NCI-H2196 (cell line): ENCODE data around the gene G0S2.

Source experiments
- DNase-seq: peaks from one replicate; lab custom pipeline; 2025; ENCODE audit not compliant: unreplicated experiment; lab: John Stamatoyannopoulos, UW

G0S2 gene

DNA sequence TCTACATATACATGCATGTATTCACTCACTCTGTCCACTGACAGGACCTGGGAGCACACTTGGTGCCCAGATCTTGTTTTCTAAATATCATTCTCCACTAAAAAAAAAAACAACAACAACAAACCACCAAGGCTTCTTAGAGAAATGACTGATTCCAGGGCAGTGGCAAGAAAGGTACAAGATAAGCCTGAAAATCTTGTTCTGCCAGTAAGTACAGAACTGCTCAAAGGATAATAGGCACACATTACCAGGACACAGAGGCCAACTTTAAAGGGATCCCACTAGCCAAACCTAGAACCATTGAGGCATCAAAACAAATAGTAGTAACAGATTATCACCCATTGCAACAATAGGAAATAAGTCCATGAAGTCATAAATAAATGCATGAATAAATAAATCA lies 40.1 kb downstream of the G0S2 start:
- DNase-seq: no peak

DNA sequence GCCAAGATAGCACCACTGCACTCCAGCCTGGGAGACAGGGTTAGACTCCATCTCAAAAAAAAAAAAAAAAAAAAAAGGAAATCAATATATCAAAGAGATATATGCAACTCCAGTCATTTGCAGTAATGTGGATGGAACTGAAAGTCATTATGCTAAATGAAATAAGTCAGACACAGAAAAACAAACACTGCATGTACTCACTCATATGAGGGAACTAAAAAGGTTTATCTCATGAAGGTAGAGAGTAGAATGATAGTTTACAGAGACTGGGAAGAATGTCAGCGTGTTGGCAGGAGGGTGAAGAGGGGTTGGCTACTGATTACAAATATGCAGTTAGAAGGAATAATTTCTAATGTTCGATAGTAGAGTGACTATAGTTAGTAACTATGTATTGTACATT lies 42.6 kb downstream of the G0S2 start:
- no peak for DNase-seq

DNA sequence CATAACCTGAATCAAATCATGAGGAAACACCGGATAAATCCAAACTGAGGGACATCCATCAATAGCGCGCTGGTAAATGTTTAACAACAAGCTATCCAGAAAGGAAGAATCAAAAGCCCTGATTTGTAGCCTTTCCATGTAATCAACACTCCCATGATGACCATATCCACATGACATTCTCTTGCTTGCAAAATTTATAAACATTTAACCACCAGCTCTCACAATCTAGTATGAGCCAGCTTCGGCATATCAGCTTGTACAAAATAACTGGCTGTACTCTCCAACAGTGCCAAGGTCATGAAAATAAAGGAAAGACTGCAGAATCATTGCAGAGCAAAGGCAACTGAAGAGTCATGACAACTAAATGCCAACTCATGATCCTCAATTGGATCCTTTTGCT lies 45.1 kb downstream of the G0S2 start:
- no peak for DNase-seq

DNA sequence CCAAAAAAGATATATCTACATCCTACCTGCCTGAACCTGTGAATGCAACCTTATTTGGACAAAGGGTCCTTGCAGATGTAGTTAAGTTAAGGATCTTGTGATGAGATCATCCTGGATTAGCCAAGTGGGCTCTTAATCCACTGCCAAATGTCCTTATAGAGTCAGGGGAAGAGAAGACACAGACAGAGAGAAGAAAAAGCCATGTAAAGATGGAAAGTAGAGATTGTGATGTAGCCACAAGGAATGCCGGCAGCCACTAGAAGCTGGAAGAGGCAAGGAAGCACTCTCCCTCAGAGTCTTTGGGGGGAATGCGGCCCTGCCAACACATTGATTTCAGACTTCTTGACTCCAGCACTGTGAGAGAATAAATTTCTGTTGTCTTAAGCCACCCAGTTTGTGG lies 45.6 kb downstream of the G0S2 start:
- no peak for DNase-seq

DNA sequence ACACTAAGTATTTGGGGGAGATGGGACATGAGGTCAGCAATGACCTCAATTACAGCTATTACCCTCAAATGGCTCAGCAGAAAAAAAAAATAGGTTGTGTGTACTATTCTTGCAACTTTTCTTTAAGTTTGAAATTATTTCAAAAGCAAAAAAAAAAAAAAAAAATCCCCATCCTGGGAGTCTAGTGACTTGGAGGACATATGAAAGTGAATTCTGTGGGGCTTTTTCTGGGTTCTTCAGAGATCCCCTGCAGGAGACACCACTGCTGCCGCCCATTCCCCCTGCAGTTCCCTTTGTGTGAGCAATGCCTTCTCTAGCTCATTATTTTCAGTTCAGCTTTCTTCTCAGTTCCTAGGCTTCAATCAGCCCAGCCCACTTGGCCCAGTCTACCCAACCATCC lies 46.1 kb downstream of the G0S2 start:
- DNase-seq: no peak

DNA sequence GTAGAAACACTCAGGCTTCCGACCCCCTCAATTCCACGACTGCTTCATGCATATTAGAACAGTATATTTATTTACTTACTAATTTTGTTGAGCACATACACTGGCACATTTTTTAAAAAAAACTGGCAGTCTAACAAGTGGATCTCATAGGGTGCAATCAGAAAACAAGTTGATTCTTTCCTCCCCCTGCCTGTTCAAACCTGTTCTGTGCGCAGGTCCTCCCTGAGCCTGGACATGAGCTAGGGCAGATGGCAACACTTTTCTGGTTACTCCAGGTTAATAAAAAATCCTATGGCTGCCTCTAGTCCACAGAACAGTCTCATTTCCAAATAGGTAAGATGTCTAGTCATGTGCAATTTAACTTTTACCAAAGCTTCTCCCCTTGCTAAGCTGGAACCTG lies 48.1 kb downstream of the G0S2 start:
- no peak for DNase-seq

DNA sequence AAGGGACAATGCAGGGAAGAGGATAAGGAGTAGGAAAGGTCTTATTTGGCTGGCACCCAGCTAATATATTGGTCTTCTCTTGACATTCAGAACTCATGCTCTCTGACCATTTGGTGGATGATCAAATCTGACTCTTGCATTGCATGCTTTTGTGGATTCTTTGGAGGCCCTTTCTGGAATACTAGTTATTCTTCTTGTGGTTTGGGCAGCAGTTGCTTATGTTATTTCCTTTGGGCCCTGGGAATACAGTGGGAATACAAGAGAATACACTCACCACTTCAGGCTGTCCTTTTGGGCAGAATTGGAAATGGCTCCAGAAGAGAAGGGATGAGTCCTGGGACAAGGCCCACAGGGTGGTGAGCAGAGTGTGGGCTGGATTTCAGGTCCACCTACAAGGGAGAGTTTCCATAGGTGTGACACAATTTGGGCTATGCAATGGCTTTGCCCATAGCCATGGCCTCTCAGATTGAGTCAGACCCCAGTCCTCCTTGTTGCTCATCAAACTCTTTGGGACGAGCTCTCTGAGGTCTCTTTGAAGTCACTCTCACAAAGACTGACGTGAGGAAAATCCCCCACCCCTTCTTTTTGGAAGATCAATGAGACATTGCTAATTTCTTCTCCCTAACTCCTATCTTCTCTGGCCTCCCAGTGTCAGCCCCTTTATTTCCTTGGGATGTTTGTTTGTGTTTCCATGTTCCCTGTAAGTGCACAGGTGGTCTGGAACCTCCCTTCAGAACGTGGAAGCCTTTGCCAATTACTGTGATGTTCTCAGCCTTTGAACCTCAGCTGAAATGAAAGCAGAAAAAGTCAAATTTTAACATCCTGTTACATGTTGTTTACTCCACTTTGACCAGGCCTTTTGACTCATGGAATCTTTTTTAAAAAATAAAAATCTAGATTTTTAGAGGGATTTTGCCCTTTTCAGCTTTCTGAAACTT lies 48.8 kb downstream of the G0S2 start:
- DNase-seq: no peak
